Hepatocyte (in vitro differentiated cells): ENCODE measurements around the gene GEMIN4. TPM values are rescaled to one million over a fixed set of nuclear protein-coding genes. Genes with fewer than 3 reads are reported as not detected.

Source experiments
- DNase-seq: peaks from one replicate; pipeline ENCODE4 v3.0.0-alpha.2; 2016; ENCODE audit warnings: low spot score
- H2AFZ ChIP-seq: fragments of 200-600 bp; sonication (generic); 2 replicates; pipeline ENCODE4 v1.6.0; 2016; ENCODE audit warnings: antibody characterized with exemption, mild to moderate bottlenecking
- H3K27ac ChIP-seq: fragments of 200-600 bp; sonication (generic); 2 replicates; pipeline ENCODE4 v1.5.1; 2016; ENCODE audit warnings: mild to moderate bottlenecking
- H3K27me3 ChIP-seq: fragments of 200-600 bp; sonication (generic); 2 replicates; pipeline ENCODE4 v1.6.1; 2016
- H3K36me3 ChIP-seq: fragments of 200-600 bp; sonication (generic); replicated peaks from 2 replicates; pipeline ENCODE4 v1.5.1; 2016; ENCODE audit warnings: low read depth; ENCODE audit not compliant: insufficient read depth
- H3K4me1 ChIP-seq: fragments of 200-600 bp; sonication (generic); 2 replicates; pipeline ENCODE4 v1.5.1; 2016; ENCODE audit warnings: mild to moderate bottlenecking, moderate library complexity; ENCODE audit not compliant: insufficient read depth
- H3K4me2 ChIP-seq: fragments of 200-600 bp; sonication (generic); 2 replicates; pipeline ENCODE4 v1.6.0; 2016
- H3K4me3 ChIP-seq: fragments of 200-600 bp; sonication (generic); 2 replicates; pipeline ENCODE4 v1.5.1; 2016; ENCODE audit warnings: mild to moderate bottlenecking
- H3K79me2 ChIP-seq: fragments of 200-600 bp; sonication (generic); 2 replicates; pipeline ENCODE4 v1.6.0; 2017; ENCODE audit warnings: mild to moderate bottlenecking
- H3K9me2 ChIP-seq: fragments of 200-600 bp; sonication (generic); replicated peaks from 2 replicates; pipeline ENCODE4 v1.6.0; 2017; ENCODE audit warnings: mild to moderate bottlenecking; ENCODE audit not compliant: insufficient read depth
- H3K9me3 ChIP-seq: fragments of 200-600 bp; sonication (generic); 2 replicates; pipeline ENCODE4 v1.5.1; 2016; ENCODE audit warnings: low read depth, mild to moderate bottlenecking
- H4K20me1 ChIP-seq: fragments of 200-600 bp; sonication (generic); 2 replicates; pipeline ENCODE4 v1.6.0; 2016; ENCODE audit warnings: mild to moderate bottlenecking; ENCODE audit not compliant: insufficient read depth, poor library complexity, severe bottlenecking
- CTCF ChIP-seq: fragments of 200-600 bp; sonication (generic); IDR thresholded peaks from 2 replicates; pipeline ENCODE4 v1.5.1; 2016; ENCODE audit warnings: antibody characterized with exemption, mild to moderate bottlenecking; ENCODE audit not compliant: poor library complexity
- EZH2 ChIP-seq: fragments of 200-600 bp; sonication (generic); IDR thresholded peaks from 2 replicates; pipeline ENCODE4 v1.6.1; 2016; ENCODE audit warnings: antibody characterized with exemption, mild to moderate bottlenecking, borderline replicate concordance
- EZH2phosphoT487 ChIP-seq: fragments of 200-600 bp; sonication (generic); IDR thresholded peaks from one replicate; pipeline ENCODE4 v1.6.1; 2018; ENCODE audit warnings: antibody characterized with exemption, mild to moderate bottlenecking, low read depth, moderate library complexity; ENCODE audit not compliant: unreplicated experiment, severe bottlenecking
- WGBS: methylation state at CpG from one replicate; pipeline ENCODE4 v1.1.6; 2016; ENCODE audit warnings: low lambda C conversion rate; ENCODE audit errors: missing lambda C conversion rate; 5-methylcytosine and 5-hydroxymethylcytosine counted together
- polyA plus RNA-seq: library from polyadenylated mRNA; unstranded; fragments of >200 nt; fragmentation: Nextera tagmentation; extraction: Ambion mirVana; gene quantifications from 2 replicates; pipeline ENCODE4 v1.2.1, GENCODE V29; 2016
- total RNA-seq: library from RNA; depleted of rRNA; stranded (reverse); fragments of >200 nt; gene quantifications from 2 replicates; pipeline ENCODE4 v1.2.3, GENCODE V29; 2014

GEMIN4 gene
- total and polyA plus RNA-seq, 2 experiments from 2014 or later: 12.0 to 12.8 TPM

- no peaks in the 10 kb centered on the region for H3K36me3 ChIP-seq
- WGBS: 90% methylated on average over 13 of the region's 13 CpGs
- H3K4me1 ChIP-seq: peaks cover 14% of the 10 kb centered on the region
- H4K20me1 ChIP-seq: no peaks in the 10 kb centered on the region
- H3K27ac ChIP-seq: no peak overlapping the region
- no peaks in the 10 kb centered on the region for H3K9me2 ChIP-seq
- H3K9me3 ChIP-seq: no peaks in the 10 kb centered on the region
- DNase-seq: no peak
- H3K79me2 ChIP-seq: peaks cover 29% of the 10 kb centered on the region
- H3K27me3 ChIP-seq: no peaks in the 10 kb centered on the region
- H3K4me2 ChIP-seq: no peak overlapping the region
- TF ChIP-seq CTCF (no peak), EZH2 (no peak), EZH2phosphoT487 (no peak)
- no peak overlapping the region for H3K4me3 ChIP-seq
- H2AFZ ChIP-seq: no peak overlapping the region
Measured at GRCh38 chr17:753418-753817, 1.4 kb upstream of the GEMIN4 start.

- peak overlapping the region; percentile 86 for H3K27ac ChIP-seq
- WGBS: 48% methylated on average over 31 of the region's 43 CpGs
- no peaks in the 10 kb centered on the region for H3K36me3 ChIP-seq
- peaks cover 14% of the 10 kb centered on the region for H3K4me1 ChIP-seq
- TF ChIP-seq EZH2phosphoT487 (no peak), EZH2 (no peak), CTCF (no peak)
- no peaks in the 10 kb centered on the region for H3K9me2 ChIP-seq
- H3K79me2 ChIP-seq: peaks cover 33% of the 10 kb centered on the region
- peak overlapping the region; percentile 97 for H3K4me2 ChIP-seq
- H3K4me3 ChIP-seq: peak overlapping the region; percentile 91
- no peaks in the 10 kb centered on the region for H4K20me1 ChIP-seq
- peak; percentile 68 for DNase-seq
- H3K9me3 ChIP-seq: no peaks in the 10 kb centered on the region
- no peaks in the 10 kb centered on the region for H3K27me3 ChIP-seq
- H2AFZ ChIP-seq: peak overlapping the region; percentile 98
Measured at GRCh38 chr17:752620-753219, 656 bp upstream of the GEMIN4 start.

- Histone ChIP-seq H4K20me1 (no peaks in the 10 kb centered on the region), H3K27ac (peak overlapping the region; percentile 54), H3K9me3 (no peaks in the 10 kb centered on the region), H3K4me1 (peaks cover 14% of the 10 kb centered on the region), H3K4me2 (peak overlapping the region; percentile 97), H3K9me2 (no peaks in the 10 kb centered on the region), H3K79me2 (peaks cover 36% of the 10 kb centered on the region), H2AFZ (peak overlapping the region; percentile 67), H3K36me3 (no peaks in the 10 kb centered on the region), H3K4me3 (peak overlapping the region; percentile 91), H3K27me3 (no peaks in the 10 kb centered on the region)
- peak; percentile 41 for DNase-seq
- TF ChIP-seq EZH2 (no peak), CTCF (no peak), EZH2phosphoT487 (no peak)
- WGBS: 3% methylated on average over 42 of the region's 49 CpGs
Measured at GRCh38 chr17:751269-752001, 629 bp downstream of the GEMIN4 start.
